Nephron progenitor cell (in vitro differentiated cells): ENCODE measurements around the gene MSI2.
A peak's percentile ranks its signal among the peaks of the same experiment; 100 is the strongest.

Source experiments
- DNase-seq: peaks from one replicate; pipeline ENCODE4 v3.0.0; 2021
- H3K27ac Mint-ChIP-seq: 2 replicates; pipeline ENCODE4 v1.8.0; 2021; ENCODE audit warnings: mild to moderate bottlenecking, moderate library complexity, mixed read lengths
- H3K27me3 Mint-ChIP-seq: 2 replicates; pipeline ENCODE4 v1.8.0; 2021; ENCODE audit warnings: mild to moderate bottlenecking, low read depth, mixed read lengths; ENCODE audit not compliant: poor library complexity
- H3K36me3 Mint-ChIP-seq: 2 replicates; pipeline ENCODE4 v1.8.0; 2021; ENCODE audit warnings: low read depth, mixed read lengths
- H3K4me1 Mint-ChIP-seq: 2 replicates; pipeline ENCODE4 v1.8.0; 2021; ENCODE audit warnings: mixed read lengths
- H3K4me3 Mint-ChIP-seq: 2 replicates; pipeline ENCODE4 v1.8.0; 2021; ENCODE audit warnings: mild to moderate bottlenecking, moderate library complexity, mixed read lengths
- H3K9me3 Mint-ChIP-seq: 2 replicates; pipeline ENCODE4 v1.8.0; 2021; ENCODE audit warnings: mild to moderate bottlenecking, moderate library complexity, mixed read lengths
- TF ChIP-seq, protein P1 (sequence below): fragments of 200-600 bp; sonication (generic); IDR thresholded peaks from 2 replicates; pipeline ENCODE4 v1.5.0; 2021; ENCODE audit warnings: antibody characterized with exemption

Gene MSI2

DNA sequence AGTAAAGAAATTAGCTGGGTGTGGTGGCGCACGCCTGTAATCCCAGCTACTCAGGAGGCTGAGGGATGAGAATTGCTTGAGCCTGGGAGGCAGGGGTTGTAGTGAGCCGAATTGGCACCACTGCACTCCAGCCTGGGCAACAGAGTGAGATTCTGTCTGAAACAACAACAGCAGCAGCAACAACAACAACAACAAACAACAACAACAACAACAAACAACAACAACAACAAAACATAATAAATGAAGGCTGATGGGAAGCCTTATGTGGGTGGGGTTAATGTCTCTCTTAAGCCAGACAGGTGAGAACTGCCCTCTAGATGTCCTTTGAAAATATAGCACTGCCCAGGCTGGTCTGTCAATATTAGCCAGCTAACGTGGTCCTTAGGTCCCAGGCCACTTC, 107.3 kb downstream of the MSI2 start:
- H3K27ac Mint-ChIP-seq, result no peak overlapping the region
- peaks cover 76% of the 10 kb centered on the region for H3K4me1 Mint-ChIP-seq
- TF ChIP-seq, protein P1, sequence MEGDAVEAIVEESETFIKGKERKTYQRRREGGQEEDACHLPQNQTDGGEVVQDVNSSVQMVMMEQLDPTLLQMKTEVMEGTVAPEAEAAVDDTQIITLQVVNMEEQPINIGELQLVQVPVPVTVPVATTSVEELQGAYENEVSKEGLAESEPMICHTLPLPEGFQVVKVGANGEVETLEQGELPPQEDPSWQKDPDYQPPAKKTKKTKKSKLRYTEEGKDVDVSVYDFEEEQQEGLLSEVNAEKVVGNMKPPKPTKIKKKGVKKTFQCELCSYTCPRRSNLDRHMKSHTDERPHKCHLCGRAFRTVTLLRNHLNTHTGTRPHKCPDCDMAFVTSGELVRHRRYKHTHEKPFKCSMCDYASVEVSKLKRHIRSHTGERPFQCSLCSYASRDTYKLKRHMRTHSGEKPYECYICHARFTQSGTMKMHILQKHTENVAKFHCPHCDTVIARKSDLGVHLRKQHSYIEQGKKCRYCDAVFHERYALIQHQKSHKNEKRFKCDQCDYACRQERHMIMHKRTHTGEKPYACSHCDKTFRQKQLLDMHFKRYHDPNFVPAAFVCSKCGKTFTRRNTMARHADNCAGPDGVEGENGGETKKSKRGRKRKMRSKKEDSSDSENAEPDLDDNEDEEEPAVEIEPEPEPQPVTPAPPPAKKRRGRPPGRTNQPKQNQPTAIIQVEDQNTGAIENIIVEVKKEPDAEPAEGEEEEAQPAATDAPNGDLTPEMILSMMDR, result no peak
- H3K9me3 Mint-ChIP-seq, result no peaks in the 10 kb centered on the region
- DNase-seq, result no peak
- no peak overlapping the region for H3K4me3 Mint-ChIP-seq
- H3K27me3 Mint-ChIP-seq, result no peaks in the 10 kb centered on the region
- peaks cover 47% of the 10 kb centered on the region for H3K36me3 Mint-ChIP-seq

DNA sequence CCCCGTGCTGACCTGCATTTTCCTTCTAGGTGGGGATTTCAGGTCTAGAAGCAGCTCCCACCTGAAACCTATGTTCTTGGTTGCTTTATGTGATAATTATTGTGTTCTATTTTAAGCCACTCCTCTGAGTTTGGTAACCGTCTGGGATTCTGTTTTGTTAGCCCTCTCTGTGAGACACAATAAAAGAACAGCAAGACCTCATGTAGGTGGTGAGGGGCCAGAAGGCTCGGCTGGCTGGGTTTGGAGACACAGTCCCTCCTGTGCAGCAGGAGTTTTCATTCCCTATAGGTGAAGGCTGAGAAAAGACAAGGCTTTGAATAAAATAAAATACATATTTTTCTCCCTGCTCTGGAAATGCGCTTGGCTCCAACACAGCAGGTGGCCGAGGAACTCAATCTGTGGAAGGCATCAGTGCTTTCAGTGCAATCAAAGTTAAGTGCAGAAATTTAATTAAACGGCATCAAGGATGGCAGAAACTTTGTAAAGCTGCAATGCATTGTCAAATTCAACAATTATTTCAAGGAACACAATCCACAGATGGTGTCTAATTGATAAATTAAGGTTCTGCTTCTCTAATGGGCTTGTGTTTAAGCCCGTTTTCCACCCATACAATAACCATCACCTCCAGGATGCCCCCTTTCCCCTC, 107.8 kb downstream of the MSI2 start:
- Mint-ChIP-seq H3K27ac (peak overlapping the region; percentile 91), H3K27me3 (no peaks in the 10 kb centered on the region), H3K36me3 (peaks cover 47% of the 10 kb centered on the region), H3K9me3 (no peaks in the 10 kb centered on the region), H3K4me1 (peaks cover 79% of the 10 kb centered on the region), H3K4me3 (no peak overlapping the region)
- no peak for DNase-seq
- TF ChIP-seq, protein P1, result no peak

DNA sequence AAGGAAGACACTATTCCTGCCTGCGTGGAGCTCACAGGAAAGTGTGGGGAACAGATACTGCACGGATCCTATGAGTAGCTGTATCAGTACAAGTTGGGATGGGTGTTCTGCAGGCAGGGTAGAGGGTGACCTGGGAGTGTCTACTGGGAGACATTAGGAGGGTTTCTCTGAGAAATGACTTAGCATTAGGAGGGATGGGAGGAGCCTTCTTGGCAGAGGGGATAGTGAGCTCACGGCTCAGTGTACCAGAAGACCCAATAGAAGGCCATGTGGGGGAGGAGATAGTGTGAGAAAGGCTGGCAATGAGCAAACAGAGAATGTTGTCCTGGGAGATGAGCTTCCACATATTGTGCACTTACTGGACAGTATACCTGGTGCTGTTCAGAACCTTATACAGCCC, 109.1 kb downstream of the MSI2 start:
- Mint-ChIP-seq H3K27me3 (no peaks in the 10 kb centered on the region), H3K4me3 (no peak overlapping the region), H3K27ac (peak overlapping the region; percentile 24), H3K4me1 (peaks cover 81% of the 10 kb centered on the region), H3K9me3 (no peaks in the 10 kb centered on the region), H3K36me3 (peaks cover 47% of the 10 kb centered on the region)
- TF ChIP-seq, protein P1, result no peak
- DNase-seq, result no peak

DNA sequence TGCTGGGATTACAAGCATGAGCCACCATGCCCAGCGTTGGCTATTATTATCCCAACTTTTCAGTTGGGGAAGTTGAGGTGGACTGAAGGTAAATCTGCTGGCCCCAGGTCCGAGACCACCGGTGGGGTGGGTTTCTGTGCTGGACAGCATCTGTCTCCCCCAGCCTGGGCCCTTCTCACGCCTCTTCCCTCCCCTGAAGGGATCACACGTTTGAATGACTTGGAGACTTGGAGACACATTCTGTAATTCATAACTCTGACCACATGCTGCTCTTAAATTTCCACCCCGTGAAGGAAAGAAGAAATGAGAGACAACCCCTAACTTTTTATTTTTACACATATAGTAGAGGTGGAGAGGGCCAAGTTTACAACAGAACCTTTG, 109.8 kb downstream of the MSI2 start:
- no peaks in the 10 kb centered on the region for H3K9me3 Mint-ChIP-seq
- H3K27me3 Mint-ChIP-seq, result no peaks in the 10 kb centered on the region
- TF ChIP-seq, protein P1, result no peak
- H3K27ac Mint-ChIP-seq, result peak overlapping the region; percentile 97
- no peak overlapping the region for H3K4me3 Mint-ChIP-seq
- peaks cover 82% of the 10 kb centered on the region for H3K4me1 Mint-ChIP-seq
- DNase-seq, result no peak
- H3K36me3 Mint-ChIP-seq, result peaks cover 47% of the 10 kb centered on the region

DNA sequence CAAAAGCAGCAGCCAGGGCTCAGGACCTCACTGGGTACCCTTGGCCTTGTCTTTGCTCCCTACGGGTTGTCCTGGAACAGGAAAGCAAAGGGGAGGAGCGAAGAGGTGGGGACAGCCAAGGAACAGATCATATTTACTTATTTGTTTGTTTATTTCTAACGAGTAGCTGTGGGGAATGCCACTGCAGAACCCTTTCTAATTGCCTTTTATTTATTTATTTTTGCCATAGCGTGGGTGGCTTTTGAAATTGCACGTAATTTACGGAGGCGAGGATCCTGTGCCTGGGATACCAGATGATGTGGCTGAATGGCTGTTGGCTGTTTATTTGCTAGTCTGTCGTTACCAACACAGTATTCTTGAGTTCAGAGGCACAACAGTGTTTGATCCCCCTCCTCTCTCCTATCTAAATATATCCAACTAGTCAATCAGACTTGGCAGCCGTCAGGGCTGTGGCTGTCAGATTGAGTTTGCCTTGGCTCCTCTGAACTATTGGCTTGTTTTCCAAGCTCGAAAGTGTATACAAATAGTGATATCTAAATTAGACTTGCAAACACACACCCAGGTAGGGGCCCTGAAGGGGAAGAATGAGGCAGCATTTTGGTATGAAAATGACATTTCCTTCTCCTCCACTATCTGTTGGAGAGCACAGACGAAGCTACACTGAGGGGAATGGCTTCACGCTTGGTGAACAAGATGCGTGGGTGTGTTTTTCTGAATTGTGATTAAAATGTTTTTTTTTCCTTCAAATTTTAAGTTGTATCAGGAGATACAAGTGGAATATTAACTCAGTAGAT, 110.4 kb downstream of the MSI2 start:
- Mint-ChIP-seq H3K9me3 (no peaks in the 10 kb centered on the region), H3K27ac (peak overlapping the region; percentile 97), H3K27me3 (no peaks in the 10 kb centered on the region), H3K36me3 (peaks cover 47% of the 10 kb centered on the region), H3K4me1 (peaks cover 82% of the 10 kb centered on the region), H3K4me3 (no peak overlapping the region)
- TF ChIP-seq, protein P1, result no peak
- no peak for DNase-seq
